GM04503 (cell line): Measurements from ENCODE around the gene IMMT.
A peak's percentile ranks its signal among the peaks of the same experiment; 100 is the strongest.
"Not testable (repeated sequence)": the region's sequence is repeated elsewhere in the genome, so short reads cannot be mapped to it uniquely, and the experiment has no call there.

ENCODE experiments used
- DNase-seq: peaks from one replicate; pipeline ENCODE4 v3.0.0-alpha.2; 2012; ENCODE audit warnings: low read depth

IMMT gene

DNA sequence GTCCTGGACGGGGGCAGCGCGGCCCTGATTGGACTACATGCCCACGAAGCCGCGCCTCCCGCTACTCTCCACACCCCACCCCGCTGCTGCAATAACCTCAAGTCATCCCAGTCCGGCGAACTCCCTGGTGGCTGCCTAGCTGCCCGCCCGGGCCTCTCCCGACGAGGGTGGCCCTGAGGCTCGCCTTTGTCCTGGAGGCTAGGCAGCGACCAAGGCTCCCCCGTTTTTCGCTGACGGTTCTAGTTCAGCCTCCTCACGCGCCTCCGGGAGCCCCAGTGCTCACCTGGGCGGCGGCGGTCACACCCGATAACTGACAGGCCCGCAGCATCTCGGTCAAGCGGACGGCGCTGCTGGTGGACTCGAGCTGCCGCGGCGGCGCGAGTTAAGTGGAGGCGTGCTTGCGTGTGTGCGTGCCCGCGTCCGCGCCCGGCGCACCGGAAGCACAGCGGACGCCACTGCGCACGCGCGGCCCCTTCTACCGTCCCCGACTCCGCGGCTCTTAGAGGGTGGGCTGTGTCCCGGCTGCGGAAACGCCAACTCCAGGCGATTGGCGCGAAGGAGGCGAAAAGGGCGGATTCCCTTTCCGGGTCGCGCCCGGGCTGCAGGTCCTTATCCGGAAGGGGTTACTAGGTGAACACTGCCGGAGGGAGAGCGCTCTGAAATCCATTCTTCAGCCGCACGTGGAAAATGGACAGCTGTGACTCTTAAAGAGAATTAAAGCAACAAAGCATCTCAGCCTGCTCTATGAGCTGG, at the start of gene IMMT:
Gene IMMT, minus strand, starts transcription at position 408 of the 753 bp plus-strand sequence. Its CDS starts 80 bp downstream, at position 328.
- DNase-seq, result peak; percentile 77

DNA sequence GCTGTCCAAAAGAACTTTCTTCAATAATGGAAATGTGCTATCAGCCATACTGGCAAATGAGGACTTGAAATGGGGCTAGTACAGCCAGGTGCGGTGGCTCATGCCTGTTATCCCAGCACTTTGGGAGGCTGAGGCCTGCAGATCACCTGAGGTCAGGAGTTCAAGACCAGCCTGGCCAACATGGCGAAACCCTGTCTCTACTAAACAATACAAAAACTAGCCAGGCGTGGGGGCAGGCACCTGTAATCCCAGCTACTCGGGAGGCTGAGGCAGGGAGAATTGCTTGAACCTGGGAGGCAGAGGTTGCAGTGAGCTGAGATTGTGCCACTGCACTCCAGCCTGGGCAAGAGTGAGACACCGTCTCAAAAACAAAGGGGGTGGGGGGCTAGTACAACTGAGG, 49.5 kb upstream of the IMMT start:
- DNase-seq, result not testable (repeated sequence)

DNA sequence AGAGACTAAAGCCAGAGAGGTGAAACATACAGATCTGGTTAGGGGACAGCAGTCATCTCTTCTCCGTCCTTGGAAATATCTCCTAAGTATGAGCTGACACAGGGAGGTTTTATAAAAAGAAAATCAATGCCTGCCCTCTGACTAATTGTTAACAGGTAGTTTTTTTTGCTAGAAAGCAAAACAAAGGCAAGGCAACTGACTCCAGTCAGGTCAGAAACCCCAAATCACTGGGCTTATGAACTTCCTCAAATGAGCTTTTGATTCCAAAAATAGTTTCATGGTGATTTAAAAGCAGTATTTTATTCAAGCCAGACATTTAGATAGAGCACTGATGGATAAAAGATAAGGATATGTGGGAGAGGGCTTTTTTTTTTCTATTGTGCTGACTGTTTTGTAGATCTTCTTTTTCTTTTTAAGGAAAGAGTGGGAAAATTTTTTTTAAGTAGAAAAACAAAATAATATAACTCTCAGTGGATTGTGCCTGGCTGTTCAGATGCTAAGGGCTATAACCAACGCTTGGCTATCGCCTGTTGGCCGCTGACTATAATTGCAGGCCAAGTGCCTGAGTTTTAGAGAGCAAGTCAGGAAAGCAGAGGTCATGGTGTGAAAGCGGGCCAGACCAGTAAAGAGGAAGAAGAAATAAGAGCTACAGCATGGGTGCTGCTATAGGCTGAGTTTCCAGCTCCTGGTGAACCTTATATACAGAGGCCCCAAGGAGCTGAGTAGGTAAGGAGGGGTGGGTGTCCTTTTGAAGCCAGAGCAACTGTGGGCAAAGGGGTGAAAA, 48.9 kb upstream of the IMMT start:
- no peak for DNase-seq

DNA sequence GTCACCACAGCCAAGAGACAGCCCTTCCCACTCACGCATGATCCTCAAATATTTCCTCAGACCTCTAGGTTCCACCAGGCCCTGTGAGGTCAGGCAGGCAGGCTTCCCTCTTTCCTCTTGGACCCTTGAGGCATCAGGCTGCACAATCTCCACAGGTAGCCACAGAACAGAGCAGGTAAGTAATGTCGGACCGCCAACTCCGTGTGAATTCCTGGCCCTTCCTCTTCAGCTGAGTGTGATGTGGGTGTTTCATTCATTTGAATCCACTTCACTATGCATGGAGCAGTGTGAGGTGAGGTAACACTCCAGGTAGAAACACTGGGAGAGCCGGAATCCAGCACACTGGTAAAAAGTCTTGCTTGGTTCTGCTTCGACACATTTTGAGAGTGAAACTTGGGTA, 48.0 kb upstream of the IMMT start:
- DNase-seq, result no peak

DNA sequence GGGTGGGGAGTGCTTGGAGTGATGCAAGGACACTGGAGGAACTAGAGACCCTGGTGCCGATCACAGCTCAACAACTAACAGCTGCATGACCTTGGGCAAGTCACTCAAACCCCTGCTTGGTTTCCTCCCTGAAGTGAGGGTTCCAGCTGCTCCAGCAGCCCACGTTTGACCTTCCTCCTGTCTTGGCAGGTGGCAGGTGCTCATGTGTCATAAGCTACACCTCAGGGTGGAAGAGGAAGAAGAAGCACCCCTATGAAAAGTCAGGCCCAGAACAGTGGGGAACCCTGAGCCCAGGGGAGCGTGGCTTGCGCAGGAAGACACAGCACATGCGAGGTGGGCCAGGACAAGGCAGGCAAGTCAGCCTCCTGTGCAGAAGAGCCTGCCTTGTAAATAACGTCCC, 46.3 kb upstream of the IMMT start:
- DNase-seq, result no peak

DNA sequence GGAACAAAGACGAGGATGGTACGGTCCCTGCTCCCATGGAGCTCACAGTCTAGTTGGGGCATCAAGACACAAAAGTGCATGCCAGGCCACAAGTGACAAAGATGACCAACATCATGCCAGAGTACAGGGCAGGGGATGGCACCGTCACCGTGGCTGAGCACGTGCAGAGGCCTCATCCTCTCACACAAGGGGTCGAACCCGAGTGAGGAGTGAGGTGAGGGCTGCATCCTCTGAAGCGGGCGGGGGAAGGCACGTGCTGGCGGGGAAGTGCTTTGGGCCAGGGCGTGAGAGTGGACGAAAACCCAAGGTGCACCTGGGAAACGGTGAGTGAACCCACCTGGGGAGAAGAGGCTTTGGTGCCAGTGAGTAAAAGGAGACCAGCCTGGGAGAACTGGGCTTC, 45.0 kb upstream of the IMMT start:
- no peak for DNase-seq

DNA sequence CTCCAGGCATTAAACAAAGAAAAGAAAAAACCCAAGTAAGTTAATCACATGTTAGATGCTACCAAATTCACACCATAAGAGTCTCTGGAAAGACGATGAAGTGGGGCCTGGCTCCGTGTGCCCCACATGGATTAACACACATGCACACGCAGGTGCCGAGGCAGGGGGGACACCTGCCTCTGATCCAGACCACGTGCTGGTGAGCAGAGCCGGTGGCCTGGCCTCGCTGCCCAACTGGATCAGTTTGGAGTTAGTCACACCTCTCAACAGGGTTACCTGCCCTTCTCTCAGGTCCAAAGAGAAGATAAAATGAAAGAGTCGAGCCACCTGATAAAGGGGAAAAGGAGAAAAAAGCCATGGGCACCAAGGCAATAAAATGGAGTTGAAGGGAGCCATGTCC, 44.5 kb upstream of the IMMT start:
- DNase-seq, result no peak

DNA sequence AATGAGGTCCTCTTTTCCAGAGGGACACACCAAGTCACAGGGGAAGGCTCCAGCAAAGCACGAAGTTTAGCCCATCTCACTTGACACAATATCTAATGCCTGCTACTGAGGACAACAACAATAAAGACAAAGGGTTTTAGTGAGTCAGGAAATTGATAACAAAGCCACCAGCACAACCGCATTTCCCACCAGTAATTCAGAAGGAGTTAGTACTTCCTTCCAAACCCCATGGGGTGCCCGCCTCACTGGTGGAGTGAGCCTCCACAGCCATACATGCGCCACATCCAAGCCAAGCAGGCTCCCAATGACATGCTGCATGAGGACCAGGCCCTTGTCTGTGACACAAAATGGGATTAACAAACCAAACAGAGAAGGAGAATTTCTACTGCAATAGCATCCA, 44.1 kb upstream of the IMMT start:
- no peak for DNase-seq

DNA sequence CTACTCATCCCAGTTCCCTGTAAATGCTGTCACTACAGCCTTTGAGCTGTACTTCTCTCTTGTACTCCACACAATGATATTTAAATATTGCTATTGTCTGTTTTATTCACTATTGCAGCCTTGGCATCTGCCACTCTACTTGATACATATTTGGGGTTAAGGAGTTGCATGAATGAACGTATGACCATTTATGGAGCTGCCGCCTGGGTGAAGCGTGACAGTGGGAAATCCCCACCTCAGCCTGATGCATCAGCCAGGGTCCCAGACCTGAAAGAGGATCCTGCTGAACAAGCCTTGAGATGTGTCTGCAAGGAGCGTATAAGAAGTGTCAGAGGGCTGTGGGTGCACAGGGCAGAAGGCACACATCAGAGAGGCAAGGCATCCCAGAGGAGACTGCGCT, 43.1 kb upstream of the IMMT start:
- no peak for DNase-seq

DNA sequence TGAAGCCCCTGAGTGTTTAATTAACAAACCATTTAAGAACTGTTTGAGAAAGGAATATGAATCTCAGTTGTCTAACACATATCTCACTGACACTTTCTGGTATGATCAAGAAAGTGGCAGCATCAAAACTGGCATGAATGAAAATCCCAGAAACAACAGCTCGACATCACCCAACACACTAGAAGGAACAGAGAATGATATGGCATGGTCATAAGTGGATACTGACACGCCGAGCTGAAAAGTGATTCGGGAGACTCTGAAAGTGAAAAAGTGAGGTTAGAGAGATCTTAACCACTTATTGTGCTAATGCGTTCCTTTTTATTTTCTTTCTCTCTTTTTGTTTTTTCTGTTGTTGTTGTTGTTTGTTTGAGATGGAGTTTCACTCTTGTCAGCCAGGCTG, 41.9 kb upstream of the IMMT start:
- DNase-seq, result no peak

DNA sequence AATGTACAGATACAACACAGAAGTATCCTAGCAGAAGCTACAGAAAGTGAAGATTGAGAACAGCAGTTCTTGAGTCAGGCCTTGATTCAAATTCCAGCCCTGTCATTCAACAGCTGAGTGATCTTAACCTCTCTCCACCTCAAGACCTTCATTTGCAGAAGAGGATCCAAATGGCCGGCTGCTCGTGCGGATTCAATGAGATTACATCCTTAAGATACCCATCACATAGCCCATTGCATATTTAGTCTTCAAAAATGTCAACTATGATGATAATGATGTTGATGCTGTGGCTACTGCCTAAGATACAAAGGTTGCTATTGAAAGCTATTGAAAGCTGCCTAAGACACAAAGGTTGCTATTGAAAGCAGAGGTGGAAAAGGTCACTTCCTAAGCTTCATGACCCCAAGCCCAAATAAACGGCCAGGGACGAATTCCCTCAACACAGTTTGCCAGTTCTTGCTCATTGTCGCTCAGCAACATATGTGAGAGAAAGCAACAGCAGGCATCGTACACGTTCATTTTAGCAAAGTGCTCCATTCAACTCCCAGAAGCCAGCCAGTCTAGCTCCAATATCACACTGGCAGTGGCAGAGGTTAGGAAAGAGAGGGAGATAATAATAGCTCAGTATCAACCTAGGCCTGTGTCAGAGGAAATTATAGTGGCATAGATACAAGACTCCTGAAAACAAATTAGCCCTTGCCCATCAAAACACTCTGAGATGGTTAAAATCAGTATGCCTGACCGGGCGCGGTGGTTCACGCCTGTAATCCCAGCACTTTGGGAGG, 40.1 kb upstream of the IMMT start:
- DNase-seq, result no peak

DNA sequence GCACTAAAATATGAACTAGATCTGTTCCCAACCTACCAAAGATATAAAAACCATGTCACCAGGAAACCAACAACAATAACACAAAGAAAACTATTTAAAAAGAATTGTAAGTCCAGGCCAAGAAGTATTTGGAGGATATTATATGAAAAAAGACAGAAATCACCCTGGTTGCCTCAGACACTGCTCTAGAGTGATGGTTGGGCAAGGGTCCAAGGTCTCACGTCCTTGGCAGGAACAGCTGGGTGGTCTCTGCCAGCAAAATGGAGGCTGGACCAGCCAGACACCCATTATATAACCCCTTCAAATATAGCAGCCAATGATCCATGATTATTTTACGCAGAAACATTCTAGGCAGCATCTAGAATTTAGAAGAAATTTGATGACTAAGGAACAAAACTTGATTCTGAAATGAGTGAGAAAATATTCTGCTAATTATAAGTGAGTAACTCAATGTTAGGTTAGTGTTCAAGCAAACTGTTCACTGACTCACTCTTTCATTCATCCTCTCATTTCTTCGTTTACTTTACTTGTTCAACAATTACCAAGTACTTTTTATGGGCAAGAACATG, 39.4 kb upstream of the IMMT start:
- DNase-seq, result no peak

DNA sequence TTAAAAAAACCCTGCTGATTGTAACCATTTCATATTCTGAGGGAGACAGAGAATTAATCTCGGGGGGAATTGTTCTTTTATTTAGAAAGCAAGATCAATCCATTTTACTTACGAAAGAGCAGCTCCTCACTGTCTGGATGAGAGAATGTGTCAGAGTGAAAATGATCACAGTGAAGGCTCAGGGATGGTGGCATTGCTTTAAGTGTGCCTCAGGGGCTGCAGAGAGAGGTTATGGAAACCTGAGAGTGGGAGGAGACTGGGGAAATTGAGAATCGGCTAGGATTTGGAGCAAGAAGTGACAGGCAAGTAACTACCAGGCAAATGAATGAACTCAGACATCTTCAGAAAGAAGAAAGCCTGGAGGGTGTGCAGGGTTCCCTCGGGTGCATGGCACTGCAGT, 38.2 kb upstream of the IMMT start:
- DNase-seq, result no peak

DNA sequence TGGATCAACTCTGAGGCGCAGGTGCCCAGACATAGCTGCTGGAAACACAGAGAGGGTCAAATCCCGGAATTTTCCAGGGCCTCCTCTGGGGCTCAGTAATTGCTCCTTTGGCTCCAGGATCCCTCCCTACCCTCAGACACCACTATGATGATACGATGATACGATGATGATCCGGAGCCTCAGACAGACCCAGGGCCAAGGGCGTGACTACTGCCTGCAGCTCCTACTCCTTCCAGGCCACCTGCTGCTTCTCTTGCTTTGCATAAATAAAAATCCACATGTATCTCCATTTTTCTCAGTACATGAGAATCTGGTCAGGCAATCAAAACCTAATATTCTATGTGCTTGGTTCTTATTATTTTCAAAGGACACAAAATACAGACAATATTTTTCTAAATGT, 37.6 kb upstream of the IMMT start:
- DNase-seq, result no peak

DNA sequence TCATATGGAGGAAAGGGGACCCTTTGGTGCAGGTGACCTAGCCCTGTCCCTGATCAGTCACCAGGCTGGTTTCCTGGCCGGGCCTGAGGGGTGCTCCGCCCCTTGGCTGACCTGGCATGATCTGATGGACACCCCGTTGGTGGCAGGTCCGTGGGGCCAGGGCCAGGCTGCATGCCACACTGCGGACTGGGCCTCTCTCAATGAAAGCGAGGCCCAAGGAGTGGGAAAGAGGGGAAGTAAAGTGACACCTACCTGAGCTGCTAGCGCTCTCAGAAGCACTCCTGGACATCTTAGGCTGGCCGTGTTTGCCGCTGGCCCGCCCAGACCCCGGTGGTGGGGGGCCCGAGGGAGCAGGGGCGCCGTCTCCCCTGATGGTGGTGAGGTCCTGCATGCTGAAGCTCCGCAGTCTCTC, 37.1 kb upstream of the IMMT start:
- no peak for DNase-seq

DNA sequence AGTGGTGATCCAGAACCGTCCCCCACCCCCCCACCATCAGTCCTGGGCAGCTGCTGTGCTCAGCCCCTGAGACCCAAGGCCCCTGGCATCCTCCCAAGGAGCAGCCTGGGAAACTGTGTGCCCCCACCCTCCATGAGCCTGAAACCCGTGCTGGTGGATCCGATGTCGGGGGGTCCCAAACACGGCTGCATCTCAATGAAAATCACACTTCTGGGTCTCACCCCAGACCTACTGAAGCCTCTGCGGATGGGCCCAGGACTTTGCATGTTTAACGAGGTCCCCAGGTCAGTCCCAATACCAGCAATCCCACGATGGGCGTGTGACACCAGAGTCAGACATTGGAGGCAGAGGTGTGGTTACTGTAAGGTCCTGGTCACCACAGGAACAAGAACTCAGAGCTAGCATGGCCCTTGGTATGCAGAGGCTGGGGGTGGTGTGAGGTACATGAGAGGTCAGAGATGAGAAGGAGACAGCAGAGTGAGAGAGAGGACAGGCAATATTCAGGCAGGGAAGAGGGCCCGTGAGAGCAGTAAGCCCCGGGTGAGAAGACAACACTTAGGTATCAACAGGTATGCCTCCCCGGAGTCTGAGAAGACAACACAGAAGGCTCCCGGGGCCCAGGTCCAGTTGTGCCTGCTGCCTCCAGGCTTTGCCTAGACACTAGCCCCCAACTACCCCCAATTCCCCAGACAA, 36.6 kb upstream of the IMMT start:
- no peak for DNase-seq

DNA sequence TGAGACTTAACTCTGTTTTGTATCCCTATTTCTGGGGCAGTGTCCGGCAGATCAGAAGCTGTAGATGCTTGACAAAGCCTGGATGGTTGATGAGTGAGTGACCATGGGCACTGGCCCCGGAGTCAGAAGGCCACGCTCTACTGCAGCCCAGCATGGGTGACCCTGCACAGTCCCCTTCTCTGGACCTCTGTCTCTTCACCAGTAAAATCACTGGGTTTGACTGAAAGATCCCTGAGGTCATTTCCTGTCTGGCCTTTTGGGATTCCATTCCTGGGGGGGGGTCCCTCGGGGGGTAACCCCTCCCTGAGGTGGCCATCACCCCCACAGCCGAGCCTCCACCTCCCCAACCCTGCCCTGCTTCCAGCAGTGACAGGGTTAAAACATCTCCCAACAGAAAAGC, 35.7 kb upstream of the IMMT start:
- DNase-seq, result no peak

DNA sequence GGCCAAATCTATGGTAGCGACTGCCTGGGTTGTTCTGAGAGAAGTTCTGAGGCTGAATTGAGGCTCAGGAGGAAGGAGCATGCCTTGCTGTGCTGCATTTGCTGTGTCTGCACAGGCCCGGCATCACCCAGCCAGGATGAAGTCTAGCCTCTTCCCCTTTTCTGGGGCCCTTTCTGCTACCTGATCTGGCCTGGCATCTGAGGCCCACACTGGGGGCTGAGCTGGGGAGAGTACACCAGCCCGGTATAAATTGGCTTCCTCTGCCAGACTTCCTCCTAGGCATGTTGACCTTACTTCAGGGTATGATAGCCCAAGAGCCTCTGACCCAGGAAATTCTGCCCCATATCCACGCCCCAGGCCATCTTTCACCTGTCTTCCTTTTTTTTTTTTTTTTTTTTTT, 34.0 kb upstream of the IMMT start:
- DNase-seq, result no peak

DNA sequence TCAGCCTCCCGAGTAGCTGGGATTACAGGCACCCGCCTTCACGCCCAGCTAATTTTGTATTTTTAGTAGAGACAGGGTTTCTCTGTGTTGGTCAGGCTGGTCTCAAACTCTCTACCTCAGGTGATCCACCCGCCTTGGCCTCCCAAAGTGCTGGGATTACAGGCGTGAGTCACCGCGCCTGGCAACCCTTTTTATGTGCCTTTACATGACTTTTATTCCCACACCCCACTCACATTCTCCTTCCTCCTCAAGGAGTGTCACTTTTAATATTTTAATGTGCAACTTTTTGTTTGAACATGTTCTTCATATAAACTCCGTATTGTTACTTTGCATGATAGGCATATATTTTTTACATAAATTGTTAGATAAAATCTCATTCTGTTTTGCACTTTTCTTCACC, 33.3 kb upstream of the IMMT start:
- not testable (repeated sequence) for DNase-seq

DNA sequence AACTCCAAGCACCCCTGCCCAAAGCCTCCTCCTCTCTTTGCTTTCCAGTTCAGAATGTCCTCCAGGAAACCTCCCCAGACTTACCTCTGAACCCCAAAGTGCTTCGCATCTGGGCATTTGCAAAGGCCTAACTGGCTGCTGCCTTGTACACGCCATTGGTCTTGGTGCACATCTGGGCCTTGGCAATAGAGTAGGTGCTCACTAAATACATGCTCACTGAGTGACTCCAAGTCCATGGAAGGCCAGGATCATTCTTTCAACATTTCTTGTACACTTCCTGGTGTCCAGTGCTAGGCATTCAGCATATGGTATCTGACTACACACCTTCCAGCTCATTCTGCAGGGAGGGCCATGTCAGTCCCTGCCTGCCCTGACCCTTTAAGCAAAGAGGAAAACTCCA, 32.4 kb upstream of the IMMT start:
- DNase-seq, result no peak

DNA sequence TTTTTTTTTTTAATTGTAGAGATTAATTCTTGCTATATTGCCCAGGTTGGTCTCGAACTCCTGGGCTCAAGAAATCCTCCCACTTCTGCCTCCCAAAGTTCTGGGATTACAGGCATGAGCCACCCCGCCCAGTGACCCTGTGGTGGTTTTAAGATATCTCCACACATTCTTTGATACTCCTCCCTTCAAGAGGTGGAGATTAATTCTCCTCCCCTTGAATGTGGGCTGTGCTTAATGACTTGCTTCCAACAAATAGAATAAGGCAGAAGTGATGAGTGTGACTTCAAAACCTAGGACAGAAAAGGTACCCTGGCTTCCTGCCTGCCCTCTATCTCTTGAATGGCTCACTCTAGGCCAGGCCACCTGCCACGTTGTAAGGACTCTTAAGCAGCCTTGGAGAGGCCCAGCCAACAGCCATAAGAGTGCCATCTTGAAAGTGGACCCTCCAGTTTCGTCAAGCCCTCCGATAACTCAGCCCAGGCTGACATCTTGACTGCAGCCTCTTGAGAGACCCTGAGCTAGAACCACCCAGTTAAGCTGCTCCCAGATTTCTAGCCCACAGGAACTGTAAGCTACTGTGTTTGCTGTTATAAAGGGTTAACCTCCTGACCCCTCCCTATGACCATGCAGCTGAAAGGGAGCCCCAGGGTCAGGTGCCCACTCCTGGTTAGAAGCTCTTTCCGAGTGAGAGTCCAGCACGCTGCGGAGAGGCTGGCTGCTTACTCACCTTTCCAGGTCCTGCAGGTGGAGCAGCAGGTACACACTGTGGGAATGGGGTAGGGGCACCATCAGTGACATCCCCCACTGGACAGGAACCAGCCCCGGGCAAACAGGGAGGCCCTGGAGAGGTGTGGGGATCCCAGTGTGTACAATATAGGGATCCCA, 31.6 kb upstream of the IMMT start:
- DNase-seq, result no peak
